HepG2 (cell line): ENCODE results near the gene UAP1L1. TPM values are rescaled to one million over a fixed set of nuclear protein-coding genes. Genes with fewer than 3 reads are reported as not detected.
A peak's percentile ranks its signal among the peaks of the same experiment; 100 is the strongest.

Experiments
- ARID5B ChIP-seq: IDR thresholded peaks from 2 replicates; pipeline ENCODE4 v1.4.0; 2020; ENCODE audit warnings: mild to moderate bottlenecking, missing genetic modification reagents
- ATF6 ChIP-seq: sonication (generic); formaldehyde crosslinking; conservative IDR thresholded peaks from 2 replicates; pipeline ENCODE4 v1.4.0; 2020; ENCODE audit warnings: missing genetic modification reagents
- CSRNP1 ChIP-seq: sonication (generic); formaldehyde crosslinking; IDR thresholded peaks from 2 replicates; pipeline ENCODE4 v1.8.1; 2023; ENCODE audit warnings: mild to moderate bottlenecking, missing genetic modification reagents
- FOXM1 ChIP-seq: sonication (generic); formaldehyde crosslinking; IDR thresholded peaks from 2 replicates; pipeline ENCODE4 v1.5.0; 2020; ENCODE audit warnings: missing genetic modification reagents
- FOXP4 ChIP-seq: sonication (generic); formaldehyde crosslinking; IDR thresholded peaks from 2 replicates; pipeline ENCODE4 v1.4.0; 2020; ENCODE audit warnings: missing genetic modification reagents
- GABPB1 ChIP-seq: IDR thresholded peaks from 2 replicates; pipeline ENCODE4 v1.6.1; 2016; ENCODE audit warnings: mild to moderate bottlenecking, missing genetic modification reagents, moderate library complexity, missing compliant biosample characterization
- MYPOP ChIP-seq: sonication (generic); formaldehyde crosslinking; IDR thresholded peaks from 2 replicates; pipeline ENCODE4 v1.8.1; 2023; ENCODE audit warnings: mild to moderate bottlenecking, moderate library complexity, missing genetic modification reagents
- SRY ChIP-seq: sonication (generic); formaldehyde crosslinking; IDR thresholded peaks from 2 replicates; pipeline ENCODE4 v1.8.0; 2022; ENCODE audit warnings: mild to moderate bottlenecking, missing genetic modification reagents
- SYNCRIP ChIP-seq: fragments of 200-400 bp; formaldehyde crosslinking; IDR thresholded peaks from 2 replicates; pipeline ENCODE4 v1.6.1; 2018; ENCODE audit warnings: mild to moderate bottlenecking, low read depth, low read length; ENCODE audit not compliant: insufficient read depth
- TARDBP ChIP-seq: sonication (generic); formaldehyde crosslinking; IDR thresholded peaks from 2 replicates; pipeline ENCODE4 v1.8.0; 2022; ENCODE audit warnings: mild to moderate bottlenecking, missing genetic modification reagents
- ZFX ChIP-seq: sonication (generic); formaldehyde crosslinking; IDR thresholded peaks from 2 replicates; pipeline ENCODE4 v1.4.0; 2020; ENCODE audit warnings: mild to moderate bottlenecking, low read depth, missing genetic modification reagents, moderate library complexity
- ZNF598 ChIP-seq: sonication (generic); formaldehyde crosslinking; IDR thresholded peaks from 2 replicates; pipeline ENCODE4 v1.5.1; 2020; ENCODE audit warnings: mild to moderate bottlenecking, missing genetic modification reagents, borderline replicate concordance
- ZNF607 ChIP-seq: sonication (generic); formaldehyde crosslinking; IDR thresholded peaks from 2 replicates; pipeline ENCODE4 v1.5.1; 2020; ENCODE audit warnings: missing genetic modification reagents, mild to moderate bottlenecking, borderline replicate concordance
- ZNF710 ChIP-seq: sonication (generic); formaldehyde crosslinking; IDR thresholded peaks from 2 replicates; pipeline ENCODE4 v1.5.0; 2020; ENCODE audit warnings: mild to moderate bottlenecking, missing genetic modification reagents, borderline replicate concordance
- polyA plus RNA-seq, 8 experiments: library from polyadenylated mRNA; depleted of rRNA in 3 of 8; stranded (reverse) in 7 of 8; unstranded in 1 of 8; fragments of >200 nt; fragmentation: Illumina TruSeq in 4 of 8; extraction: Trizol in 4 of 8; gene quantifications; 2 replicates each; pipeline versions ENCODE4 v1.2.1 to v1.2.3, GENCODE V29; 2011 to 2016; ENCODE audit warnings: low read depth in 4 of 8, missing spikeins in 1 of 8, mixed read lengths in 1 of 8; ENCODE audit not compliant: insufficient read depth in 1 of 8
- total RNA-seq, 5 experiments: library from RNA; depleted of rRNA; stranded (reverse); fragments of >200 nt; fragmentation: Illumina TruSeq; extraction: Trizol; gene quantifications; 2 replicates each; pipeline ENCODE4 v1.2.3, GENCODE V29; 2016; ENCODE audit warnings: low read depth in 1 of 5

The UAP1L1 gene
- total and polyA plus RNA-seq, 2 of the 13 experiments (the other 11 are each of a cell fraction or from before 2014, with no cell fraction given): 5.4 to 6.4 TPM

GRCh38 chr9:137070201-137070905 is 7.0 kb upstream of the UAP1L1 start, which contains the start of gene SAPCD2 (continued):
- TF ChIP-seq ARID5B (CRISPR knock-in tag) (0 out of 2 replicates have a peak, but pooled peaks have one; percentile 9), TARDBP (CRISPR knock-in tag) (peak; percentile 34; the same call in 1 of the 2 replicates), ZFX (0 out of 2 replicates have a peak, but pooled peaks have one; percentile 73), FOXM1 (CRISPR knock-in tag) (0 out of 2 replicates have a peak, but pooled peaks have one; percentile 32), CSRNP1 (CRISPR knock-in tag) (peak; percentile 12; the same call in 1 of the 2 replicates), ZNF710 (CRISPR knock-in tag) (no peak), ZNF598 (CRISPR knock-in tag) (no peak), ATF6 (CRISPR knock-in tag) (no peak), GABPB1 (CRISPR knock-in tag) (peak; percentile 74), SYNCRIP (no peak), ZNF607 (CRISPR knock-in tag) (0 out of 2 replicates have a peak, but pooled peaks have one; percentile 67), SRY (CRISPR knock-in tag) (no peak), MYPOP (CRISPR knock-in tag) (peak; percentile 62), FOXP4 (CRISPR knock-in tag) (peak; percentile 18; the same call in 1 of the 2 replicates)
